HG03039 (cell line): ENCODE measurements around the gene B3GLCT.
"Not testable (repeated sequence)": the region's sequence is repeated elsewhere in the genome, so short reads cannot be mapped to it uniquely, and the experiment has no call there.

Source experiments
- ATAC-seq: cut with Tn5 transposase; IDR thresholded peaks from one replicate; pipeline ENCODE4 v1.9.1; 2021; ENCODE audit warnings: mild to moderate bottlenecking, moderate library complexity; ENCODE audit not compliant: unreplicated experiment

B3GLCT gene

GRCh38 chr13:31199849-31200636 lies at the start of gene B3GLCT:
Gene B3GLCT (plus strand): TSS chr13:31199975. CDS start chr13:31200085, 110 bp downstream.
- ATAC-seq: peak; percentile 83

GRCh38 chr13:31150315-31150985 lies 49.3 kb upstream of the B3GLCT start:
- no peak for ATAC-seq

GRCh38 chr13:31151837-31152236 lies 47.9 kb upstream of the B3GLCT start:
- no peak for ATAC-seq

GRCh38 chr13:31154939-31155338 lies 44.8 kb upstream of the B3GLCT start:
- ATAC-seq: no peak

GRCh38 chr13:31159306-31159705 lies 40.5 kb upstream of the B3GLCT start:
- ATAC-seq: no peak

GRCh38 chr13:31160857-31161556 lies 38.8 kb upstream of the B3GLCT start:
- peak; percentile 28 for ATAC-seq

- peak; percentile 80 for ATAC-seq
Observed at GRCh38 chr13:31161557-31162150, 38.1 kb upstream of the B3GLCT start, which contains the start of gene HSPH1. Gene HSPH1 (minus strand): TSS chr13:31161904. CDS start chr13:31161582, 322 bp downstream.

GRCh38 chr13:31162151-31163008 lies 37.4 kb upstream of the B3GLCT start:
- ATAC-seq: peak; percentile 82

GRCh38 chr13:31166591-31166990 lies 33.2 kb upstream of the B3GLCT start:
- no peak for ATAC-seq

- ATAC-seq: peak; percentile 41
Observed at GRCh38 chr13:31167490-31167889, 32.3 kb upstream of the B3GLCT start.

- no peak for ATAC-seq
Observed at GRCh38 chr13:31168166-31168565, 31.6 kb upstream of the B3GLCT start.

- no peak for ATAC-seq
Observed at GRCh38 chr13:31168736-31169135, 31.0 kb upstream of the B3GLCT start.

GRCh38 chr13:31172001-31172400 lies 27.8 kb upstream of the B3GLCT start:
- ATAC-seq: no peak

- no peak for ATAC-seq
Observed at GRCh38 chr13:31172535-31172934, 27.2 kb upstream of the B3GLCT start.

GRCh38 chr13:31174018-31174417 lies 25.8 kb upstream of the B3GLCT start:
- no peak for ATAC-seq

GRCh38 chr13:31175847-31176532 lies 23.8 kb upstream of the B3GLCT start:
- no peak for ATAC-seq

- ATAC-seq: not testable (repeated sequence)
Observed at GRCh38 chr13:31177813-31178495, 21.8 kb upstream of the B3GLCT start.

- no peak for ATAC-seq
Observed at GRCh38 chr13:31179241-31179640, 20.5 kb upstream of the B3GLCT start.

GRCh38 chr13:31179754-31180153 lies 20.0 kb upstream of the B3GLCT start:
- ATAC-seq: no peak
